Neural progenitor cell (in vitro differentiated cells): ENCODE data around the gene LPCAT3. TPM values are rescaled to one million over a fixed set of nuclear protein-coding genes. Genes with fewer than 3 reads are reported as not detected.

Experiments used
- DNase-seq: peaks from one replicate; pipeline ENCODE4 v3.0.0-alpha.2; 2016; ENCODE audit warnings: low spot score
- H2AFZ ChIP-seq: fragments of 200-600 bp; sonication (generic); replicated peaks from 2 replicates; pipeline ENCODE4 v1.6.1; 2016; ENCODE audit warnings: antibody characterized with exemption
- H3F3A ChIP-seq: fragments of 200-600 bp; sonication (generic); 2 replicates; pipeline ENCODE4 v1.6.1; 2016; ENCODE audit warnings: antibody characterized with exemption, low read depth
- H3K27ac ChIP-seq: fragments of 200-600 bp; sonication (generic); 2 replicates; pipeline ENCODE4 v1.5.1; 2016; ENCODE audit warnings: mild to moderate bottlenecking
- H3K27me3 ChIP-seq: fragments of 200-600 bp; sonication (generic); 2 replicates; pipeline ENCODE4 v1.6.1; 2016; ENCODE audit warnings: mild to moderate bottlenecking, moderate library complexity
- H3K36me3 ChIP-seq: fragments of 200-600 bp; sonication (generic); 2 replicates; pipeline ENCODE4 v1.5.1; 2016
- H3K4me1 ChIP-seq: fragments of 200-600 bp; sonication (generic); 2 replicates; pipeline ENCODE4 v1.6.1; 2016; ENCODE audit warnings: mixed run types
- H3K4me2 ChIP-seq: fragments of 200-600 bp; sonication (generic); 2 replicates; pipeline ENCODE4 v1.6.1; 2016
- H3K4me3 ChIP-seq: fragments of 200-600 bp; sonication (generic); 2 replicates; pipeline ENCODE4 v1.5.1; 2016
- H3K79me2 ChIP-seq: fragments of 200-600 bp; sonication (generic); 2 replicates; pipeline ENCODE4 v1.6.1; 2016; ENCODE audit warnings: low read depth
- H3K9ac ChIP-seq: fragments of 200-600 bp; sonication (generic); 2 replicates; pipeline ENCODE4 v1.6.1; 2016
- H3K9me3 ChIP-seq: fragments of 200-600 bp; sonication (generic); 2 replicates; pipeline ENCODE4 v1.5.1; 2016; ENCODE audit warnings: low read depth
- H4K20me1 ChIP-seq: fragments of 200-600 bp; sonication (generic); 2 replicates; pipeline ENCODE4 v1.6.1; 2016; ENCODE audit warnings: low read depth
- H3K27ac Mint-ChIP-seq: 3 replicates; pipeline ENCODE4 v1.8.0; 2021; ENCODE audit warnings: mixed read lengths
- H3K27me3 Mint-ChIP-seq: 2 replicates; pipeline ENCODE4 v1.8.0; 2022; ENCODE audit warnings: low read depth, mild to moderate bottlenecking, inconsistent platforms, moderate library complexity, mixed read lengths; ENCODE audit not compliant: insufficient read depth
- H3K36me3 Mint-ChIP-seq: 3 replicates; pipeline ENCODE4 v1.8.0; 2021; ENCODE audit warnings: mixed read lengths
- H3K4me1 Mint-ChIP-seq: 3 replicates; pipeline ENCODE4 v1.8.0; 2021; ENCODE audit warnings: mixed read lengths
- H3K4me3 Mint-ChIP-seq: 3 replicates; pipeline ENCODE4 v1.8.0; 2021; ENCODE audit warnings: mild to moderate bottlenecking, moderate library complexity, mixed read lengths
- H3K9me3 Mint-ChIP-seq: 3 replicates; pipeline ENCODE4 v1.8.0; 2020; ENCODE audit warnings: mixed read lengths
- EZH2 ChIP-seq: fragments of 200-600 bp; sonication (generic); IDR thresholded peaks from 2 replicates; pipeline ENCODE4 v1.6.1; 2017; ENCODE audit warnings: antibody characterized with exemption, mild to moderate bottlenecking, moderate library complexity
- EZH2phosphoT487 ChIP-seq: fragments of 200-600 bp; sonication (generic); IDR thresholded peaks from 2 replicates; pipeline ENCODE4 v1.6.1; 2017; ENCODE audit warnings: antibody characterized with exemption
- total RNA-seq: library from RNA; depleted of rRNA; stranded (reverse); fragments of >200 nt; gene quantifications from 2 replicates; pipeline ENCODE4 v1.2.3, GENCODE V29; 2015; ENCODE audit warnings: low replicate concordance
- TF ChIP-seq, protein P1 (sequence below): fragments of 200-600 bp; sonication (generic); IDR thresholded peaks from 2 replicates; pipeline ENCODE4 v1.5.1; 2017; ENCODE audit warnings: antibody characterized with exemption, mild to moderate bottlenecking

LPCAT3 gene
- total RNA-seq, 1 donor from 2014 or later, result 18.1 TPM

DNA sequence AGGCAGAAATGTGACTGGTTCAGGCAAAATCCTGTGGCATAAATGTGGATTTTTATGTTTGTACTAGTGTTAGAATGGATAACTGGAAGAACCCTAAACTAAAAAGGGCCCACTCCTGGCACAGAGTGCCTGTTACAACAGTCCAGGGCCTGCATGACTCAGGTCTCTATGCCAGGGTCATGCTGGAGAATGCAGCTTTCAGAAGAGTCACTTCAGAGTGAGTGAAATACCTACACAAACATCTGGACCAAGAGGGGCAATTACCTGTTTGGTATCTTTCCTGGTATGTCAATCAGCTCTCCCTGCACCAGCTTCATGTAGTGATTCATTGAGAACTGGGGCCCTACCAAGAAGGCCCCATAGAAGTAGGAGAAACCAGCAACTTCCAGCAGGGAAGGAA lies 37.5 kb downstream of the LPCAT3 start:
- Histone ChIP-seq H3K9me3 (no peaks in the 10 kb centered on the region), H3K27me3 (no peaks in the 10 kb centered on the region), H3K79me2 (no peaks in the 10 kb centered on the region), H3F3A (peaks cover 11% of the 10 kb centered on the region), H3K36me3 (no peaks in the 10 kb centered on the region), H4K20me1 (no peaks in the 10 kb centered on the region), H2AFZ (no peak overlapping the region), H3K27ac (no peak overlapping the region), H3K4me1 (no peaks in the 10 kb centered on the region), H3K4me3 (no peak overlapping the region), H3K9ac (no peak overlapping the region), H3K4me2 (no peak overlapping the region)
- H3K4me1 Mint-ChIP-seq, result no peaks in the 10 kb centered on the region
- H3K36me3 Mint-ChIP-seq, result peaks cover 13% of the 10 kb centered on the region
- no peak overlapping the region for H3K4me3 Mint-ChIP-seq
- H3K9me3 Mint-ChIP-seq, result no peaks in the 10 kb centered on the region
- TF ChIP-seq, protein P1, sequence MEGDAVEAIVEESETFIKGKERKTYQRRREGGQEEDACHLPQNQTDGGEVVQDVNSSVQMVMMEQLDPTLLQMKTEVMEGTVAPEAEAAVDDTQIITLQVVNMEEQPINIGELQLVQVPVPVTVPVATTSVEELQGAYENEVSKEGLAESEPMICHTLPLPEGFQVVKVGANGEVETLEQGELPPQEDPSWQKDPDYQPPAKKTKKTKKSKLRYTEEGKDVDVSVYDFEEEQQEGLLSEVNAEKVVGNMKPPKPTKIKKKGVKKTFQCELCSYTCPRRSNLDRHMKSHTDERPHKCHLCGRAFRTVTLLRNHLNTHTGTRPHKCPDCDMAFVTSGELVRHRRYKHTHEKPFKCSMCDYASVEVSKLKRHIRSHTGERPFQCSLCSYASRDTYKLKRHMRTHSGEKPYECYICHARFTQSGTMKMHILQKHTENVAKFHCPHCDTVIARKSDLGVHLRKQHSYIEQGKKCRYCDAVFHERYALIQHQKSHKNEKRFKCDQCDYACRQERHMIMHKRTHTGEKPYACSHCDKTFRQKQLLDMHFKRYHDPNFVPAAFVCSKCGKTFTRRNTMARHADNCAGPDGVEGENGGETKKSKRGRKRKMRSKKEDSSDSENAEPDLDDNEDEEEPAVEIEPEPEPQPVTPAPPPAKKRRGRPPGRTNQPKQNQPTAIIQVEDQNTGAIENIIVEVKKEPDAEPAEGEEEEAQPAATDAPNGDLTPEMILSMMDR, result no peak
- TF ChIP-seq EZH2 (no peak), EZH2phosphoT487 (no peak)
- H3K27ac Mint-ChIP-seq, result no peak overlapping the region
- peaks cover 5% of the 10 kb centered on the region for H3K27me3 Mint-ChIP-seq
- DNase-seq, result no peak

DNA sequence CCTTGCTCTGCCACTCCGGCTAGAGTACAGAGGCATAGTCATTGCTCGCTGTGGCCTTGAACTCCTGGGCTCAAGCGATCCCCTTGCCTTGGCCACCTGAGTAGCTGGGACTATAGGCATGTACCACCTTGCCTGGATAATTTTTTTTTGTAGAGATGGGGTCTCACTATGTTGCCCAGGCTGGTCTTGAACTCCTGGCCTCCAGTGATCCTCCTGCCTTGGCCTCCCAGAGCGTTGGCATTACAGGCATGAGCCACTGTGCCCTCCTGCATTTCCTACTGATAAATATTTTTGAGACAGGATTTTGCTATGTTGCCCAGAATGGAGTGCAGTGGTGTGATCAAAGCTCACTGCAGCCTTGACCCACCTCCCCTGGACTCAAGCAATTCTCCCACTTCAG lies 38.2 kb downstream of the LPCAT3 start:
- no peak overlapping the region for H3K4me3 ChIP-seq
- Mint-ChIP-seq H3K36me3 (peaks cover 15% of the 10 kb centered on the region), H3K9me3 (no peaks in the 10 kb centered on the region), H3K27ac (no peak overlapping the region), H3K4me1 (no peaks in the 10 kb centered on the region), H3K27me3 (peaks cover 5% of the 10 kb centered on the region), H3K4me3 (no peak overlapping the region)
- H3K27me3 ChIP-seq, result no peaks in the 10 kb centered on the region
- H3F3A ChIP-seq, result peaks cover 12% of the 10 kb centered on the region
- no peak overlapping the region for H3K27ac ChIP-seq
- H2AFZ ChIP-seq, result no peak overlapping the region
- H3K9ac ChIP-seq, result no peak overlapping the region
- H4K20me1 ChIP-seq, result no peaks in the 10 kb centered on the region
- TF ChIP-seq, protein P1, result no peak
- TF ChIP-seq EZH2, result no peak
- TF ChIP-seq EZH2phosphoT487, result no peak
- H3K36me3 ChIP-seq, result no peaks in the 10 kb centered on the region
- no peaks in the 10 kb centered on the region for H3K79me2 ChIP-seq
- no peak overlapping the region for H3K4me2 ChIP-seq
- DNase-seq, result no peak
- no peaks in the 10 kb centered on the region for H3K4me1 ChIP-seq
- no peaks in the 10 kb centered on the region for H3K9me3 ChIP-seq

DNA sequence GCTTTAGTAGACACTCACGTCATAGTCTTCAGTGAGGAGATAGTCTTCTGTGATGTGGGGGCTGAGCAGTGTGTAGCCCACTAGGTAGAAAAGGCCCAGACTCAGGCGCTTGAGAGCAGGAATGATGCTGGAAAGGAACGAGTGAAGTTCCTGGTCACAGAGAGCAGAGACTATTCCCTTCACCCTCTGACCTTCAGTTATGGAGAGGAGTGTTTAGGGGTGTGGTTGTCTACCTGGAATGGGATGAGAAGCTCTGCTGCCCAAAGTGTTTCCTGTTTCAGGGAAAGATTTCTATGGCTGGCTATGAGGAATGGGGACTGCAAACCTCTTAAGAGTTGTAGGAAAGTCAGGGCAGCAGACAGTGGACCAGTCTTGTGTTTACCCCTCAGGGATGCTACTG lies 38.8 kb downstream of the LPCAT3 start:
- Histone ChIP-seq H3K9me3 (no peaks in the 10 kb centered on the region), H2AFZ (no peak overlapping the region), H3K27me3 (no peaks in the 10 kb centered on the region), H3K36me3 (no peaks in the 10 kb centered on the region), H3K27ac (no peak overlapping the region), H3K9ac (no peak overlapping the region), H3K4me3 (no peak overlapping the region), H3K79me2 (no peaks in the 10 kb centered on the region), H3K4me1 (no peaks in the 10 kb centered on the region), H3F3A (peaks cover 12% of the 10 kb centered on the region), H3K4me2 (no peak overlapping the region), H4K20me1 (no peaks in the 10 kb centered on the region)
- no peaks in the 10 kb centered on the region for H3K4me1 Mint-ChIP-seq
- TF ChIP-seq, protein P1, result no peak
- TF ChIP-seq EZH2phosphoT487 (no peak), EZH2 (no peak)
- no peak overlapping the region for H3K4me3 Mint-ChIP-seq
- H3K9me3 Mint-ChIP-seq, result no peaks in the 10 kb centered on the region
- H3K36me3 Mint-ChIP-seq, result peaks cover 15% of the 10 kb centered on the region
- no peak overlapping the region for H3K27ac Mint-ChIP-seq
- peaks cover 5% of the 10 kb centered on the region for H3K27me3 Mint-ChIP-seq
- no peak for DNase-seq
